Caco-2 (cell line): ENCODE data around the gene FAM107B. TPM values are rescaled to one million over a fixed set of nuclear protein-coding genes. Genes with fewer than 3 reads are reported as not detected.
"Not testable (repeated sequence)": the region's sequence is repeated elsewhere in the genome, so short reads cannot be mapped to it uniquely, and the experiment has no call there.

Source experiments
- BruUV-seq: library from RNA; stranded (reverse); fragments of 400-500 nt; replicated peaks from 2 replicates; lab custom pipeline; 2021; lab: Mats Ljungman, UMichigan
- CTCF ChIA-PET: fragments of 300-600 bp; sonication (Branson Sonifier 250); formaldehyde crosslinking; loops from one replicate; lab custom pipeline; 2022; ENCODE audit warnings: antibody characterized with exemption; lab: Charles Lee
- POLR2A ChIA-PET: fragments of 300-600 bp; sonication (Branson Sonifier 250); formaldehyde crosslinking; loops from one replicate; lab custom pipeline; 2022; ENCODE audit warnings: antibody characterized with exemption; lab: Charles Lee
- DNase-seq, 2 experiments: peaks; one replicate each; pipeline versions ENCODE4 v3.0.0 to v3.0.0-alpha.2; 2020 to 2022
- H3K27me3 ChIP-seq: replicated peaks from 2 replicates; pipeline ENCODE4 v1.6.0; 2011; ENCODE audit warnings: low read length; ENCODE audit not compliant: control insufficient read depth, insufficient read depth
- H3K36me3 ChIP-seq: 2 replicates; pipeline ENCODE4 v1.5.1; 2011; ENCODE audit warnings: low read length; ENCODE audit not compliant: control insufficient read depth, insufficient read depth
- H3K4me1 ChIP-seq: fragments of 250-450 bp; sonication (Bioruptor Pico); 2 replicates; pipeline ENCODE4 v1.5.1; 2020; ENCODE audit warnings: mild to moderate bottlenecking
- H3K4me3 ChIP-seq: 2 replicates; pipeline ENCODE4 v1.5.1; 2011; ENCODE audit warnings: low read depth, mild to moderate bottlenecking, control low read depth, low read length
- H3K9me3 ChIP-seq: fragments of 250-450 bp; sonication (Bioruptor Pico); 2 replicates; pipeline ENCODE4 v1.5.1; 2020; ENCODE audit warnings: mild to moderate bottlenecking, moderate library complexity
- H3K27ac Mint-ChIP-seq: one replicate; pipeline ENCODE4 v1.8.0; 2022; ENCODE audit warnings: mixed read lengths; ENCODE audit not compliant: unreplicated experiment
- H3K27me3 Mint-ChIP-seq: one replicate; pipeline ENCODE4 v1.8.0; 2022; ENCODE audit warnings: mixed read lengths; ENCODE audit not compliant: insufficient read depth, unreplicated experiment
- H3K36me3 Mint-ChIP-seq: one replicate; pipeline ENCODE4 v1.8.0; 2022; ENCODE audit warnings: mild to moderate bottlenecking, mixed read lengths; ENCODE audit not compliant: insufficient read depth, unreplicated experiment
- H3K4me1 Mint-ChIP-seq: one replicate; pipeline ENCODE4 v1.8.0; 2022; ENCODE audit warnings: low read depth, mixed read lengths; ENCODE audit not compliant: unreplicated experiment
- H3K4me3 Mint-ChIP-seq: one replicate; pipeline ENCODE4 v1.8.0; 2022; ENCODE audit warnings: mild to moderate bottlenecking, moderate library complexity, mixed read lengths; ENCODE audit not compliant: unreplicated experiment
- H3K9me3 Mint-ChIP-seq: one replicate; pipeline ENCODE4 v1.8.0; 2022; ENCODE audit warnings: mixed read lengths; ENCODE audit not compliant: unreplicated experiment
- CTCF ChIP-seq, 2 experiments: fragments of 200-600 bp in 1 of 2; IDR thresholded peaks; 1 replicate in 1 of 2; 2 replicates in 1 of 2; pipeline versions ENCODE4 v1.5.1 to v1.8.0; 2011 to 2022; ENCODE audit warnings: antibody characterized with exemption in 1 of 2, control low read depth in 1 of 2, inconsistent platforms in 1 of 2, low read depth in 1 of 2, low read length in 1 of 2, mild to moderate bottlenecking in 1 of 2, moderate library complexity in 1 of 2; ENCODE audit not compliant: insufficient read depth in 1 of 2, severe bottlenecking in 1 of 2, unreplicated experiment in 1 of 2
- intact Hi-C: fragments of 100-400 bp; cut with micrococcal nuclease; formaldehyde crosslinking; loops from one replicate; pipeline ENCODE4 v1.10.0; 2022; ENCODE audit not compliant: unreplicated experiment
- total RNA-seq: library from RNA; stranded (reverse); gene quantifications from 2 replicates; pipeline ENCODE4 v1.2.3, GENCODE V29; 2022

FAM107B gene
- total RNA-seq, 1 experiment from 2014 or later: 206 TPM

GRCh38 chr10:14691359-14691758 is 83.3 kb downstream of the FAM107B start:
- intact Hi-C loops: no loop called here
- no TSS peak for BruUV-seq
- CTCF ChIA-PET: interaction anchor here (0.6 kb wide), 1 partner anchor 56 kb away, joined by 3 read pairs; no protein-coding TSS in a partner anchor

GRCh38 chr10:14688606-14689005 is 86.1 kb downstream of the FAM107B start:
- BruUV-seq: no TSS peak
- Mint-ChIP-seq H3K27me3 (no peaks in the 10 kb centered on the region), H3K4me3 (no peak overlapping the region), H3K36me3 (no peaks in the 10 kb centered on the region), H3K27ac (peak overlapping the region; percentile 17), H3K4me1 (peaks cover 33% of the 10 kb centered on the region), H3K9me3 (peaks cover 3% of the 10 kb centered on the region)
- Histone ChIP-seq H3K27me3 (no peaks in the 10 kb centered on the region), H3K4me1 (peaks cover 33% of the 10 kb centered on the region), H3K9me3 (no peaks in the 10 kb centered on the region), H3K36me3 (no peaks in the 10 kb centered on the region), H3K4me3 (no peak overlapping the region)
- no peak for TF ChIP-seq CTCF (IDR thresholded peaks at IDR 0.05; ENCODE audit: insufficient read depth in 1 of 2, low read depth in 1 of 2, low read length in 1 of 2, severe bottlenecking in 1 of 2, unreplicated experiment in 1 of 2)
- CTCF ChIA-PET: no interaction called here
- DNase-seq: no peak
- intact Hi-C loops: loop anchor here (5.0 kb wide), 1 partner anchor 134 kb away; no protein-coding TSS in a partner anchor
- POLR2A ChIA-PET: no interaction called here

More at GRCh38 chr10:14691359-14691758, 83.3 kb downstream of the FAM107B start:
- no peak for DNase-seq
- Histone ChIP-seq H3K27me3 (no peaks in the 10 kb centered on the region), H3K4me1 (peaks cover 34% of the 10 kb centered on the region), H3K4me3 (no peak overlapping the region), H3K9me3 (no peaks in the 10 kb centered on the region), H3K36me3 (no peaks in the 10 kb centered on the region)
- H3K9me3 Mint-ChIP-seq: peaks cover 10% of the 10 kb centered on the region
- no peak for TF ChIP-seq CTCF (IDR thresholded peaks at IDR 0.05; ENCODE audit: insufficient read depth in 1 of 2, low read depth in 1 of 2, low read length in 1 of 2, severe bottlenecking in 1 of 2, unreplicated experiment in 1 of 2)
- no peaks in the 10 kb centered on the region for H3K27me3 Mint-ChIP-seq
- POLR2A ChIA-PET: interaction anchor here (0.6 kb wide), 1 partner anchor 47 kb away, joined by 3 read pairs; no protein-coding TSS in a partner anchor
- H3K27ac Mint-ChIP-seq: no peak overlapping the region
- H3K36me3 Mint-ChIP-seq: no peaks in the 10 kb centered on the region
- no peak overlapping the region for H3K4me3 Mint-ChIP-seq
- peaks cover 37% of the 10 kb centered on the region for H3K4me1 Mint-ChIP-seq

DNA sequence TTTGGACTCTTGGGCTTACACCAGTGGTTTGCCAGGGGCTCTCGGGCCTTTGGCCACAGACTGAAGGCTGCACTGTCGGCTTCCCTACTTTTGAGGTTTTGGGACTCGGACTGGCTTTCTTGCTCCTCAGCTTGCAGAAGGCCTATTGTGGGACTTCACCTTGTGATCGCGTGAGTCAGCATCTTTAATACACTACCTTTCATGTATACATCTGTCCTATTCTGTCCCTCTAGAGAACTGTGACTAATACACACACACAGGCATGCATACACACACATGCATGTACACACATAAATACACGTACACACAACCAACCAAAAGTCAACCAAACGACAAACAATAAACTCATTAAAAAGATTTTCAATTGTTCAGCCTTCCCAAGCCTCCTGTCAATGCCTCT is 86.5 kb downstream of the FAM107B start:
- Mint-ChIP-seq H3K27ac (peak overlapping the region; percentile 17), H3K4me1 (peaks cover 33% of the 10 kb centered on the region)
- H3K4me3 Mint-ChIP-seq, DNase-seq, H3K36me3 ChIP-seq, BruUV-seq, H3K4me3 ChIP-seq, CTCF ChIA-PET, POLR2A ChIA-PET, H3K9me3 ChIP-seq, H3K27me3 Mint-ChIP-seq, H3K36me3 Mint-ChIP-seq, H3K27me3 ChIP-seq, H3K9me3 Mint-ChIP-seq: not testable (repeated sequence)
- intact Hi-C loops: loop anchor here (5.0 kb wide), 1 partner anchor 134 kb away; no protein-coding TSS in a partner anchor
- peaks cover 33% of the 10 kb centered on the region for H3K4me1 ChIP-seq
